GM18951 (cell line): ENCODE data around the gene VMAC.
A peak's percentile ranks its signal among the peaks of the same experiment; 100 is the strongest.

Experiments used
- POLR2A ChIP-seq: IDR thresholded peaks from 4 replicates; pipeline ENCODE4 v1.6.1; 2011; ENCODE audit warnings: mild to moderate bottlenecking; ENCODE audit not compliant: insufficient read length, insufficient read depth; ENCODE audit errors: extremely low read depth
- in situ Hi-C: fragments of 300-500 bp; cut with MboI; formaldehyde crosslinking; loops from one replicate; pipeline ENCODE4 v1.12.0; 2022; ENCODE audit warnings: low sequenced_read_pairs, mixed read lengths, inconsistent platforms; ENCODE audit not compliant: unreplicated experiment

The VMAC gene

DNA sequence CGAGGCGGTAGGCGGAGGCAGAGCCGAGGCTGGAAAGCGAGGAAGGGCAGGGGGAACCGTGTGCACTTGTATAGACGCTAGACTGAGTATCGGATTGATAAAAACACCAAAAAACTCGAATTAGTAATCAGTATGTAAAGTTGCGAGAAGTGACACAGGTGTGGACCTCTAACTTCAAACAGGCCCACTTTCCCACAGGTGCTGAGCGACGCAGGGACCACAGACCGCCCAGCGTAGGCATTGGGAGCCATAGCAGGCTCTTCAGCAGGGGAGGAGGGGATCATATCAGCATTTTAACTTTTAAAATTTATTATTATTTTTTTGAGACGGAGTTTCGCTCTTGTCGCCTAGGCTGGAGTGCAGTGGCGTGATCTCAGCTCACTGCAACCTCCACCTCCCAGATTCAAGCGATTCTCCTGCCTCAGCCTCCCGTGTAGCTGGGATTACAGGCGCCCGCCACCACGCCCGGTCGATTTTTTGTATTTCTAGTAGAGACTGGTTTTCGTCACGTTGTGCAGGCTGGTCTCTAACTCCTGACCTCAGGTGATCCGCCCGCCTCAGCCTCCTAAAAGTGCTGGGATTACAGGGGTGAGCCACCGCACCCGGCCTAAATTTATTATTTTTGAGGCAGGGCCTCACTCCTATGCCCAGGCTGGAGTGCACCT, 574 bp downstream of the VMAC start:
- in situ Hi-C loops: no loop called here
- no peak for TF ChIP-seq POLR2A

DNA sequence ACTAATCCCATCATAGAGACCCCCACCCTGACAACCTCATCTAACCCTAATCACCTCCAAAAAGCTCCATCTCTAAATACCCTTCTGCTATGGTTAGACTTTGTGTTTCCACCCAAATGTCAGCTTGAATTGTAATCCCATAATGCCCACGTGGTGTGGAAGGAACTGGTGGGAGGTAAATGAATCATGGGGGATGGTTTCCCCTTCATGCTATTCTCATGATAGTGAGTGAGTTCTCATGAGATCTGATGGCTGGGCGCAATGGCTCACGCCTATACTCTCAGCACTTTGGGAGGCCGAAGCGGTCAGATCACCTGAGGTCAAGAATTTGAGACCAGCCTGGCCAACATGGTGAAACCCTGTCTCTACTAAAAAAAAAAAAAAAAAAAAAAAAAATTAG, 2.6 kb downstream of the VMAC start:
- TF ChIP-seq POLR2A: no peak
- in situ Hi-C loops: no loop called here

DNA sequence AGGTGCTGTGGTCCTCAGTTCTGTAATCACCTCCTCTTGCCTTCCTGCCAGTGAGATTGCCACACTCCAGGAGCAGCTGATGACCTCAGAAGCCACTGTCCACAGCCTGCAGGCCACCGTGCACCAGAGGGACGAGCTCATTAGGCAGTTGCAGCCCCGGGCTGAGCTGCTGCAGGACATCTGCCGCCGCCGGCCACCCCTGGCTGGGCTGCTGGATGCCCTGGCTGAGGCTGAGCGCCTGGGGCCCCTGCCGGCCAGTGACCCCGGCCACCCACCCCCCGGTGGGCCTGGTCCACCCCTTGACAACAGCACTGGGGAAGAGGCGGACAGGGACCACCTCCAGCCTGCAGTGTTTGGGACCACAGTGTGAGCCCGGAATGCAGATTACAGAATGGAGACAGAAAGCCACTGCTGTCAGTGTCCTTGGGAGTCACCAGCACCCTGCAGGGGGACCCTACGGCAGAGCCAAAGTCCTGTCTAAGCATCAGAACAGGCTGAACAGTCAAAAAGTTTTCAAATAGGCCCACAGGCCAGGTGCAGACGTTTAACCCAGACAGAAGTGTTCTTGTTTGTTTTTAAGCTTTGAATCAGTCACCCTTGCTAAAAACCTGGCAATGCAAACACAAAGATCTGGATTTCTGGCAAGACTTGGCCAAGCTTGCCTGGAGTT, 4.2 kb downstream of the VMAC start:
- no peak for TF ChIP-seq POLR2A
- in situ Hi-C loops: no loop called here

DNA sequence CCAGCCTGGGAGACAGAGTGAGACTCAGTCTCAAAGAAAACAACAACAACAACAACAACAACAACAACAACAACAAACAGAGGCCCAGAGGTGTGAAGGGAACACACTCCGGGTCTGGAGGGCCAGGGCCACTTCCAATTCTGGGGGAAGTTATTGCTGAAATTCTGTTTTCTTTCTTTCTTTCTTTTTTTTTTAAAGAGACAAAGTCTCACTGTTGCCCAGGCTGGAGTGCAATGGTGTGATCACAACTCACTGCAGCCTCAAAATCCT, 5.9 kb downstream of the VMAC start:
- in situ Hi-C loops: no loop called here
- TF ChIP-seq POLR2A: no peak

DNA sequence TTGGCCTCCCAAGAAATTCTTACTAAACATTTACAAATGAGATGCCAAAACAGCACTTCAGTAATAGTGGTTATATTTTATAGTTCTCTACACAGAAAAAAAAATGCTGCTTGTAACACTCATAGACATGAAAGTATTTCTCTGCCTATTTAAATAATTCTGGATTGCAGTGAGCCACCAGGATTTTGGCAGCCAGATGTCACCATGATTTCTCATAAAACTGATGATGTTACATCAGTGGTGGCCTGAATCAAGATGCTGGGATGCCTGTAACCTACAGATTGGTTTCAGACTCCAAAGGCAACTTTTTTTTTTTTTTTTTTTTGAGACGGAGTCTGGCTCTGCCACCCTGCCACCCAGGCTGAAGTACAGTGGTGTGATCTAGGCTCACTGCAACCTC, 6.7 kb downstream of the VMAC start:
- no peak for TF ChIP-seq POLR2A
- in situ Hi-C loops: no loop called here

GRCh38 chr19:5913739-5914357, 9.2 kb downstream of the VMAC start, which contains the start of gene CAPS:
CAPS (plus strand) TSS chr19:5914254; CDS start chr19:5914407, 153 bp downstream.
- TF ChIP-seq POLR2A: no peak
- in situ Hi-C loops: no loop called here

- in situ Hi-C loops: no loop called here
- TF ChIP-seq POLR2A: no peak
Measured at GRCh38 chr19:5914358-5914774, 9.7 kb downstream of the VMAC start.

- TF ChIP-seq POLR2A: peak; percentile 6
Measured at GRCh38 chr19:5914946-5915781, 10.5 kb downstream of the VMAC start.

DNA sequence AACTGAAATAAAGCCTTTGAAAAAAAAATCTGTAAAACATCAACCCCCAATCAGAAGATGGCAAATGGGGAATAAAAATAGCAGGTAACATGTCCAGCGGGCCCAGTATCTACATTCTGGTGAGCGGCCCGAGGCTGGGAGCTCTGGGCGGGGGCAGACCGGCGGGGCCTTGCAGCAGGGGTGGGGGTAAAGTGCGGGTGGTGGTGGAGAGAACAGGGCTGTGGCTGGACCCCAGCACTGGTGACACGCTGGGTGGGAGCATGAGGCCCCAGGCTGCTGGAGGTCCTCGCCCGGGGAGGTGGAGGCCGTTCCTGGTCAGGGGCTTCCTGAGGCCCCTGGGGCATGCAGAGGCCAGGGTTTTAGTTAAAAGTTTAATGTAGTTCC, 11.1 kb downstream of the VMAC start:
- in situ Hi-C loops: no loop called here
- no peak for TF ChIP-seq POLR2A

More at GRCh38 chr19:5914946-5915781, 10.5 kb downstream of the VMAC start:
- in situ Hi-C loops: no loop called here

DNA sequence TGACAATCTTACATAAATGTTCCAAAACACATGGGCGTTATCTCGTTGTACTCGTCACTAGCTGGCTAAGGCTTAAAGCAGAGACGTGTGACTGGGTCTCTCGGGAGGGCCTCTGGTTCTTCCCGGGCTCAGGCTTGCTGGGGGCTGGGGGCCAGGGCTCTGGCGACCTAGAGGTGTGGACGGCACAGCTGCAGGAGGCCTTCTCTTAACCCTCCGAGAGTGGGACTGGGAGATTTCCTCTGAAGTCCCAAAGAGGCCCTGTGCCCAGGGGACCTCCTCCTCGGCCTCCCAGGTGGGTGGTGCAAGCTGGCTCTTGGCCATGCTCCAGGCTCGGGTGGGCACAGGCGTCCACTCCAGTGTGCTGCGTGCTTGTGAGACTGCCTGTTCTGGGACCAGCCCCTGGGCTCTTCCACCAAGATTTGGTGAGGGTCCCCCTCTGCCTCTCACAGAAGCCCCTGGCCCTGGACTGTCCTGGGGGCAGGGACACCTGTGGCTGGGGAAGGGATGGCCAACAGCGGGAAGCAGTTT, 11.6 kb downstream of the VMAC start:
- TF ChIP-seq POLR2A: no peak
- in situ Hi-C loops: no loop called here

- TF ChIP-seq POLR2A: no peak
- in situ Hi-C loops: no loop called here
Measured at GRCh38 chr19:5917431-5918107, 12.9 kb downstream of the VMAC start.

- TF ChIP-seq POLR2A: no peak
- in situ Hi-C loops: no loop called here
Measured at GRCh38 chr19:5918463-5919079, 13.9 kb downstream of the VMAC start.
